ENCODE data around the gene DPCD.

Gene DPCD

DNA sequence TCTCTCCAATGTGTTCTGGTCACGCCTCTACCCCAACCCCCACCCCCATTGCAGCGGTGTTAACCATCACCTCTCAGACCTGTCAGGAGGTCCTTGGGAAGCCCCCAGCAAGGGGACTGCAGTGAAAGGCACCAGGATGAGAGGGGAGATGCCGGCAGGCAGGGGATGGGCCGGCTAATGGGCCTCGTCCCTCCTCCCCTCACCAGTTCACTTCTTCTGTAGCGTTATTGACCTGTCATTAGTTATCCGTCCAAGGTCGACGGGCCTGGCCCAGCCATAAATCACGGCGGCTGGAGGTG, 18.8 kb upstream of the DPCD start:
- Histone ChIP-seq H3K9me3 (ENCODE audit: insufficient read depth, low read depth, low read length) (0 out of 2 replicates have a peak, but pooled peaks cover 7% of the 10 kb centered on the region), H3K27ac (ENCODE audit: low read length) (no peak overlapping the region), H3K27me3 (ENCODE audit: insufficient read depth, low read length) (peaks cover 90% of the 10 kb centered on the region), H3K4me3 (ENCODE audit: low read length) (peak overlapping the region; percentile 78; the same call in 1 of the 2 replicates), H3K9ac (ENCODE audit: low read depth, low read length) (no peak overlapping the region), H3K4me1 (ENCODE audit: insufficient read depth, low read length) (peaks cover 6% of the 10 kb centered on the region; the same call in 1 of the 2 replicates), H3K36me3 (ENCODE audit: insufficient read depth, low read depth, low read length) (no peaks in the 10 kb centered on the region)

DNA sequence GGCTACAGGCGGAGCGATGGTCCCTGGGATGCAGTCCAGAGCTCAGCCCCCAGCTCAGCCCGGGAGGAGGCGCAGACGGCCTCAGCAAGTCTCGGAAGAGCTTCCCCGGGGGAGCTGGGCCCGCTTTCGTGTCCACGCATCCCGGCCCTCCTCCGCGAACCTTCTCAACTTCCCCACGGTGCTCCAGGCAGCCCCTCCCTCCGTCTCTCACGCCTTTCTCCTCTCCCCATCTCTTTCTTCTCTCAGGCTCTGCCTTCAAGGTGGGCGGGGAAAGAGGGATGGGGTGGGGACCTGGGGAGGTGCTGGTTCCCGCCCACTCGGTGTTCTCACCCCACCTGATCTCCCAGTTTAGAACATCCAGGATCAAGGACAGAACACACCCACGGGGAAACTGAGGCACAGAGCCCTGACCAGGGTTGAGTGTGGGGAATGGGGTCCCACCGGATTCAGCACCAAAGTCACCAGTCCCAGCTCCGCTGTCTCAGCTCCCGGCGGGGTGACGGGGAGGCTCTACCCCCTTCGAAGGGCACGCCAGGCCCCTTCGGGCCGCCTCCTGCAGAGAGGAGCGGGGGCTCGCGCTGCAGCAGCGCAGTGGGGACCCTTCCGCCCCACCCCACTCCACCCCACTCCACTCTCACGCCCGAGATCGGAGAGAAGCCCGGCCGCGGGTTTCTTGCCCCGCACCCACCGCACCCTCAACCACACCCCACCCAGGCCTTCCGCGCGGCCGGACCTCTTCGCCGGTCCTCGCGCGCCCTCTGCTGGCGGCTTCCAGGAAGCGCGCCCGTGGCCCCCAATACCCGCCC, 18.3 kb upstream of the DPCD start:
- Histone ChIP-seq H3K9ac (ENCODE audit: low read depth, low read length) (peak overlapping the region; percentile 52; the same call in 1 of the 2 replicates), H3K36me3 (ENCODE audit: insufficient read depth, low read depth, low read length) (no peaks in the 10 kb centered on the region), H3K4me1 (ENCODE audit: insufficient read depth, low read length) (peaks cover 6% of the 10 kb centered on the region; the same call in 1 of the 2 replicates), H3K4me3 (ENCODE audit: low read length) (peak overlapping the region; percentile 78), H3K9me3 (ENCODE audit: insufficient read depth, low read depth, low read length) (0 out of 2 replicates have a peak, but pooled peaks cover 7% of the 10 kb centered on the region), H3K27me3 (ENCODE audit: insufficient read depth, low read length) (peaks cover 88% of the 10 kb centered on the region), H3K27ac (ENCODE audit: low read length) (no peak overlapping the region)

DNA sequence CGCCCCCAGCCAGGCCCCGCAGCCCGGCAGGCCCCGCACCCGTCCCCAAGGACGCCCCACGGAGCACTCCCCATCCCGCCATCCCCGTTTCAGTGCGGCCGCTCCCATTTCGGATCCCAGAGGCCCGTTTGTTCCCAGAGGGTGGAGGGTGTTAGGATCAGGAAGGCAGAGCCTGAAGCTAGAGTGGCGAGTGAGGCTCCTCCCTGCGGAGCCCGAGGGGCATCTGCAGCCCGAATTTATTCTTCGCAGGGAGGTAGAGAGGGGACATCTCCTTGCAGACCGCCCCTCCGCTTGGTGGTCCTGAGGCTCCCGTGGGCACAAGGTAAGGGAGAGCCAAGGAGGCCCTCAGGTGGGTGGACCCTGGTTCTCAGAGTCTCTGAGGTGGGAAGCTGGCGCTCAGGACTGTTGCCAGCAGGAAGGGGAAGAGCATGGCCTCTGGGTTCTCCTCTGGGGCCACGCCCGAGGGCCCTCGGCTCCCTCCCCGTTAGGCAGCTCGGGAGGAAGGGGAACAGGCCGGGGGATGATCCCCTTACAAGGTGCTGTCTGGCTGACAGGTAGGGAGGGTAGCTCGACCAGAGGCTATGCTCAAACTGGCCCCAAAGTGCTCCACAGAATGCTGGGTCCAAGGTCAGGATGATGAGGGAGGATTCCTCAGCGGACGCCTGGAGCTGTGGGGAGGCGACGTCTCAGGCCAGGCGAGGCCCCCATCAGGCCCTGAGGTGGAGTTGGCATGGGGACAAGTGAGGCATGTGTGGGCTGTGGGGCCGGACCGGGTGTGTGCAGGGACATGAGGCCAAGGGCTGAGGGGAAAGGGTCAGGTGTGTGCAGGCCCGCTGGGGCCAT, 17.5 kb upstream of the DPCD start:
- Histone ChIP-seq H3K9me3 (ENCODE audit: insufficient read depth, low read depth, low read length) (0 out of 2 replicates have a peak, but pooled peaks cover 7% of the 10 kb centered on the region), H3K27me3 (ENCODE audit: insufficient read depth, low read length) (peaks cover 81% of the 10 kb centered on the region), H3K9ac (ENCODE audit: low read depth, low read length) (peak overlapping the region; percentile 58; the same call in 1 of the 2 replicates), H3K4me1 (ENCODE audit: insufficient read depth, low read length) (peaks cover 6% of the 10 kb centered on the region; the same call in 1 of the 2 replicates), H3K36me3 (ENCODE audit: insufficient read depth, low read depth, low read length) (no peaks in the 10 kb centered on the region), H3K27ac (ENCODE audit: low read length) (no peak overlapping the region), H3K4me3 (ENCODE audit: low read length) (peak overlapping the region; percentile 78)

DNA sequence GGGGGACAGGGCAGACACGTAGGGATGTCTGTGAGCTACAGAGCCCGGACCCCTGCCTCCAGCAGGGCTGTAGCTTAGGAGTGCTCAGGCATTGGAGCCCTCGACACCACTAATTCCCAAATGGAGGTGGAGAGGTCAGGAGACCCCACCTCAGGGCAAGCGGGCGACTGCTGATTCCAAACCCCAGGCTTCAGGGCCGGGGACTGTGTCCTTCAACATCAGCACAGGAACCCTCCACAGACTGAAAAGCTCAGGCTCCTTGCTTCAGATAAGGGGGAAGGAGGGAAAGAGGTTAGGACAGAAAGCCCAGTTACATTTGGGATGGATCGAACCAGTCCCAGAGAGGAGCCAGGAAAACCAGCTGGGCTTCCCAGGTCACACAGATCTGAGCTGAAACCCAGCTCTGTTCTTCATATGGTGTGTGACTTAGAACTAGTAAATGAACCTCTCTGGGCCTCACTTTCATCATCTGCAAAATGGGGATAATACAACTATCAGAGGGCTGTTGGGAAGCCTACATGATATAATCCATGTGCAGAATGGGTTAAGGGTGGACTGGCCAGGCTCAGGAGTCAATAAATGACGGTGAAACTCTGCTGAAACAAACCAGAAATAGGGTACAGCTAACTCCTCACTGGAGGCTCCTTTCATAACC, 16.7 kb upstream of the DPCD start:
- Histone ChIP-seq H3K9ac (ENCODE audit: low read depth, low read length) (no peak overlapping the region), H3K27me3 (ENCODE audit: insufficient read depth, low read length) (peaks cover 73% of the 10 kb centered on the region), H3K27ac (ENCODE audit: low read length) (no peak overlapping the region), H3K36me3 (ENCODE audit: insufficient read depth, low read depth, low read length) (no peaks in the 10 kb centered on the region), H3K4me1 (ENCODE audit: insufficient read depth, low read length) (peaks cover 6% of the 10 kb centered on the region; the same call in 1 of the 2 replicates), H3K9me3 (ENCODE audit: insufficient read depth, low read depth, low read length) (0 out of 2 replicates have a peak, but pooled peaks cover 7% of the 10 kb centered on the region), H3K4me3 (ENCODE audit: low read length) (no peak overlapping the region)

DNA sequence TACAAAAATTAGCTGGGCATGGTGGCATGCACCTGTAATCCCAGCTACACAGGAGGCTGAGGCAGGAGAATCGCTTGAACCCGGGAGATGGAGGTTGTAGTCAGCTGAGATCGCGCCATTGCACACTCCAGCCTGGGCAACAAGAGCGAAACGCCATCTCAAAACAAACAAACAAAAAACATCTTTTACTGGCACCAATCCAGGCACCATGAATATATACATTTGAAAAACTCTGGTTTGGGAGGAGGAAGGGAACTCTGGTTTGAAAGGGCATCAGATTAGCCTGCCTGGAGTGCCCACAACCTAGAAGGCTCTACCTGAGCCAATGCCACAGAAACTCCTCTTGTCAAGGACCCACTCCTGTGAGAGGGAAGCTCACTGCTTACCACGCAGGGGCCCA, 16.0 kb upstream of the DPCD start:
- Histone ChIP-seq H3K36me3 (ENCODE audit: insufficient read depth, low read depth, low read length) (no peaks in the 10 kb centered on the region), H3K4me1 (ENCODE audit: insufficient read depth, low read length) (peaks cover 3% of the 10 kb centered on the region; the same call in 1 of the 2 replicates), H3K9me3 (ENCODE audit: insufficient read depth, low read depth, low read length) (0 out of 2 replicates have a peak, but pooled peaks cover 7% of the 10 kb centered on the region), H3K9ac (ENCODE audit: low read depth, low read length) (no peak overlapping the region), H3K27ac (ENCODE audit: low read length) (no peak overlapping the region), H3K27me3 (ENCODE audit: insufficient read depth, low read length) (peaks cover 66% of the 10 kb centered on the region), H3K4me3 (ENCODE audit: low read length) (no peak overlapping the region)

DNA sequence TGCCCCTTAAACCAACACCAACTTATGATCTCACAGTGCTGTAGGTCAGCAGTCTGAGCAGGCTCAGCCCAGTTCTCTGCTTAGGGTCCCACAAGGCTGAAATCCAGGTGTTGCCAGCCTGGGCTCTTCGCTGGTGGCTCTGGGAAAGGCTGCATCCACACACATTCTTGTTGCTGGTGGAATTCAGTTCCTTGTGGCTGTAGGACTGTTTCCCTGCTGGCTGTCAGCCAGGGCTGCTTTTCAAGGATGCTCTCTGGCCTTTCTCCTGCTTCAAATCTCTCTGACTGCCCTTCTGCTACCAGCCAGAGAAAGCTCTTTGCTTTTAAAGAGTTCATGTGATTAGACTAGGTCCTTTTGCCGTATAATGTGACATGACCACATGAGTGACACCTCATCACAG, 15.3 kb upstream of the DPCD start:
- H3K4me1 ChIP-seq (ENCODE audit: insufficient read depth, low read length), result peaks cover 3% of the 10 kb centered on the region; the same call in 1 of the 2 replicates
- no peaks in the 10 kb centered on the region for H3K36me3 ChIP-seq (ENCODE audit: insufficient read depth, low read depth, low read length)
- H3K27me3 ChIP-seq (ENCODE audit: insufficient read depth, low read length), result peaks cover 59% of the 10 kb centered on the region

DNA sequence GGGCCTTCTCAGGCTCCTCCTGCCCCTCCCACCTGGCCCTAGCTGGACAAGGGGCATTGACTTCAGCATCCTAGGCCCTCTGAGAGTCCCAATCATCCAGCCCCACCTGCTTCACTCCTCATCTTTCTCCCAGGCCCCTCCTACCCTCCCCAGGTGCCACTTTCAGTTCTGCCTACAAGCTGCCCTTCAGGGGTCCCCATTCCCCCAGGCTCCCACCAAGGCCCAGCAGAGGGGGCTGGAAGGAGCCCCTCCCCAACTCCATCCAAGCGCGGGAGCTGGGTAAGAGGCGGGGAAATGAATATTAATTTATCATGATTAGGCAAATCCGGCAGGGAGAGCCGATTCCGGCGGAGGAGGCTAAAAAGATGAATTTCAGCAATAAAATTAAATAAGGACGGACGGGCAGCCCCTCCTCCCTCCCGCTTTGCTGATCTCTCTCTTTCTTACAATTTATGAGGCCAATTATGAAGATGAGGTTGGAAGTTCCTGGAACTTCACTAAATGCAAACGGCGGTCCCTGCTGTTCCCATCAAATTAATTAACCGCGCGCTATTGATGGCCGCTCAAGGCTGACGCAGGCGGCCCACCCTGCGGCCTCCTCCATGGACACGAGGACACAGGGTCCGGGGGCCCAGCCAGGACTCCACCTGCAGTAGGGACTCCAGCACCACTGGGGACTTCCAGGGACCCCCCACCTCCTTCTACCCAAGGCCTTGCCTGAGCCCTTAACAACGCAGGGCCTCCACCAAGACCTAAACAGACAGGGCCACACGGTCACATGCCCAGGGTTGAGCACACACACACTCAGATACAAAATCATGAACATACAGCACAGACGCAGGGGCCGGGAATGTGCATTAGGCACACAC, 14.0 kb upstream of the DPCD start:
- Histone ChIP-seq H3K9me3 (ENCODE audit: insufficient read depth, low read depth, low read length) (0 out of 2 replicates have a peak, but pooled peaks cover 7% of the 10 kb centered on the region), H3K27ac (ENCODE audit: low read length) (no peak overlapping the region), H3K9ac (ENCODE audit: low read depth, low read length) (no peak overlapping the region), H3K4me1 (ENCODE audit: insufficient read depth, low read length) (peaks cover 3% of the 10 kb centered on the region; the same call in 1 of the 2 replicates), H3K27me3 (ENCODE audit: insufficient read depth, low read length) (peaks cover 46% of the 10 kb centered on the region), H3K36me3 (ENCODE audit: insufficient read depth, low read depth, low read length) (peaks cover 4% of the 10 kb centered on the region), H3K4me3 (ENCODE audit: low read length) (no peak overlapping the region)

More for the DNA sequence above, 15.3 kb upstream of the DPCD start:
- H3K9me3 ChIP-seq (ENCODE audit: insufficient read depth, low read depth, low read length), result 0 out of 2 replicates have a peak, but pooled peaks cover 7% of the 10 kb centered on the region
- H3K9ac ChIP-seq (ENCODE audit: low read depth, low read length), result no peak overlapping the region
- H3K4me3 ChIP-seq (ENCODE audit: low read length), result no peak overlapping the region
- no peak overlapping the region for H3K27ac ChIP-seq (ENCODE audit: low read length)

DNA sequence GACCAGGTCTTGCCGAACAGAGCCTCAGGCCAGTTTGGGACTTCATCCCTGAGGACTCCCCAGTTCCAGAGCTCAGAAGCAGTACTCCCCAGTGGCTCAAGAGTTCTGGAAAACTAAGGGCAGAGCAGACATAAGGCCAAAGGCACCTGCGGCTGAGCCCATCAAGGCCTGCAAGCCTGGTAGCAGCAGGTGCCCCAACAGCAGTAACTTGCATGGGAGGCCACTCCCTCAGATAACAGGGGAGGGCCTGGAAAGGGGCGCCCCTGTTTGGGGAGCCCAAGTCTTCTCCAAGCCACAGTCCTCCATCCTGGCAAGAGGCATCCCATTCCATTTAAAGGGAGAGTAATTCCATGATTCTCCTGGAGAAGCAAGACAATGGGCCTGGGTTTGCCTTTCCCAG, 13.0 kb upstream of the DPCD start:
- H3K9ac ChIP-seq (ENCODE audit: low read depth, low read length), result no peak overlapping the region
- H3K27me3 ChIP-seq (ENCODE audit: insufficient read depth, low read length), result peaks cover 36% of the 10 kb centered on the region
- H3K27ac ChIP-seq (ENCODE audit: low read length), result no peak overlapping the region
- peaks cover 14% of the 10 kb centered on the region for H3K36me3 ChIP-seq (ENCODE audit: insufficient read depth, low read depth, low read length)
- peaks cover 3% of the 10 kb centered on the region; the same call in 1 of the 2 replicates for H3K4me1 ChIP-seq (ENCODE audit: insufficient read depth, low read length)
- 0 out of 2 replicates have a peak, but pooled peaks cover 7% of the 10 kb centered on the region for H3K9me3 ChIP-seq (ENCODE audit: insufficient read depth, low read depth, low read length)
- H3K4me3 ChIP-seq (ENCODE audit: low read length), result no peak overlapping the region

DNA sequence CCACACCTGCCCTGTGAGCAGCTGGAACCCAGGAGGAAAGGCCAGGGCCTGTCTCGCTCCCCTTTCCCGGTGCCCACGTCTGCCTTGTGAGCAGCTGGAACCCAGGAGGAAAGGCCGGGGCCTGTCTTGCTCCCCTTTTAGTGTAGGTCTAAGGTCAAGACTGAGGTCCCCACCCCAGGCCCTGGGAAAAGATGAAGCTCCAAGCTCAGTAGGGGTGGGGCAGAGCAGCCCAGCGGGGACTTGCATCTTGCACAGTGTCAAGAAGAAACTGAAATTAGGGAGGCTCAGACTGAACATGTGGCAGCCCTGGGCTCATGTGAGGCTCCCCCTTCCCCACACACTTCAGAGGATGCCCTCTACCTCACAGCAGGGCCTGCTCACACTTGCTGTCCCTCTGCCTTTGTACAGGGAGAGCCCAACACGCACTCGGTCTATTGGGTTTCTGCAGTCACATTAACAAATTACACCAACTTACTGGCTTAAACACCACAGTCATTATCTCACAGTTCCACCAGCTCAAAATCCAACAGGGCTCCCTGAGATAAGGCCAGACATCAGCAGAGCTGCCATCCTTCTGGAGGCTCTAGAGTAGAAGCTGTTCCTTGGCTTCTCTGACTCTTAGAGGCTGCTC, 12.4 kb upstream of the DPCD start:
- Histone ChIP-seq H3K9ac (ENCODE audit: low read depth, low read length) (no peak overlapping the region), H3K9me3 (ENCODE audit: insufficient read depth, low read depth, low read length) (0 out of 2 replicates have a peak, but pooled peaks cover 7% of the 10 kb centered on the region), H3K4me1 (ENCODE audit: insufficient read depth, low read length) (peaks cover 8% of the 10 kb centered on the region; the same call in 1 of the 2 replicates), H3K4me3 (ENCODE audit: low read length) (no peak overlapping the region), H3K36me3 (ENCODE audit: insufficient read depth, low read depth, low read length) (peaks cover 16% of the 10 kb centered on the region), H3K27ac (ENCODE audit: low read length) (no peak overlapping the region), H3K27me3 (ENCODE audit: insufficient read depth, low read length) (peaks cover 32% of the 10 kb centered on the region)

DNA sequence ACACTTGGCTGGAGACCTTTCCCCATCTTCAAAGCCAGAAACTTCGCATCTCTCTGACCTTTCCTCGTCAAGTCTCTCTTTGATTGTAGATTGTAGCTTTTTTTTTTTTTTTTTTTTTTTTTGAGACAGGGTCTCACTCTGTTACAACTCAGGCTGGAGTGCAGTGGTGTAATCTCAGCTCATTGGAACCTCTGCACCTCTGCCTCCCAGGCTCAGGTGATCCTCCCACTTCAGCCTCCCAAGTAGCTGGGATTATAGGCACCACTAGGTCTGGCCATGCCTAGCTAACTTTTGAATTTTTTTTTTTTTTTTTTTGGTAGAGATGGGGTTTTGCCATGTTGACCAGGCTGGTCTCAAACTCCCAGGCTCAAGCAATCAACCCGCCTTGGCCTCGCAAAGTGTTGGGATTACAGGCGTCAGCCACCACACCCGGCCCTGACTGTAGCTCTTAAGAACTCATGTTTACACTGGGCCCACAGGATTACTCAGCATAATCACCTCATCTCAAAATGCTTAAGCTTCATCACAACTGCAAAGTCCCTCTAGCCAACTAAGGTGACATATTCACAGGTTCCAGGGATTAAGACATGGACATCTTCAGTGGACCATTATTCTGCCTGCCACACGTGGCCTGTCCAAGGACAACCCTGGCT, 11.8 kb upstream of the DPCD start:
- Histone ChIP-seq H3K9me3 (ENCODE audit: insufficient read depth, low read depth, low read length) (0 out of 2 replicates have a peak, but pooled peaks cover 7% of the 10 kb centered on the region), H3K27me3 (ENCODE audit: insufficient read depth, low read length) (peaks cover 25% of the 10 kb centered on the region), H3K4me1 (ENCODE audit: insufficient read depth, low read length) (peaks cover 11% of the 10 kb centered on the region; the same call in 1 of the 2 replicates), H3K27ac (ENCODE audit: low read length) (no peak overlapping the region), H3K36me3 (ENCODE audit: insufficient read depth, low read depth, low read length) (peaks cover 16% of the 10 kb centered on the region), H3K9ac (ENCODE audit: low read depth, low read length) (no peak overlapping the region), H3K4me3 (ENCODE audit: low read length) (no peak overlapping the region)

All from iPS-20b (cell line).